Activated CD4-positive, alpha-beta T cell treated with anti-CD3 and anti-CD28 coated beads, Interleukin-2, amount 50 U/mL, for 1 hour (primary cell): Measurements from ENCODE around the gene HLA-A.

Experiments
- DNase-seq: peaks from one replicate; pipeline ENCODE4 v3.0.0-alpha.2; 2020

Gene HLA-A

GRCh38 chr6:29992807-29993206 is 50.5 kb downstream of the HLA-A start:
- DNase-seq = no peak

GRCh38 chr6:29994826-29995225 is 52.5 kb downstream of the HLA-A start:
- no peak for DNase-seq

DNA sequence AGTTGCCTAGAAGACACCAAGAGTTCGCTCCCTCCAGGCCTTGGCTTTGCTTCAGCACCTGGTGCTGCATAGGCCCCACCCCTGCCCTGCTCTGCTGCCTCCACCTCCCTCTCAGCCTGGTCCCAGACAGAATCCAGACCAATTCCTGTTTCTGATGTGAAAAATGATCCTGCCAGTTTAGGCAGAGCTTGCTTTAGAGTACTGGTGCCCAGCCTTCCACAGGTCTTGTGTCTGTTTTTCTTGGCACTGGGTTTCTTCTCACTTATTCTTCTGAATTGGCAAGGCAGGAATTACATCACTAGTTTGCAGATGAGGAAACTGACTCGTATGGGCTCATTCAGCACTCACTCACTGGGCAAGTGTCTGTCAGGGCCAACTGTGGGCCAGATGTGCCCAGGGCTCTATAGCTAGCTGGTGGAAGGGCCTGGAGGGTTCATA is 53.0 kb downstream of the HLA-A start:
- no peak for DNase-seq
